ENCODE results near the gene MAGI3. TPM values are rescaled to one million over a fixed set of nuclear protein-coding genes. Genes with fewer than 3 reads are reported as not detected.

MAGI3 gene
- polyA plus RNA-seq, 2 donors: 7.8 to 11.7 TPM

- H3K4me3 ChIP-seq (ENCODE audit: low read depth in 1 of 2, low read length in 2 of 2): no peak overlapping the region
- peaks cover 0 to 2% of the 10 kb centered on the region in 2 donors for H3K36me3 ChIP-seq (ENCODE audit: control insufficient read depth in 2 of 2, insufficient read depth in 2 of 2, low read length in 1 of 2)
- no peaks in the 10 kb centered on the region for H3K4me1 ChIP-seq (ENCODE audit: control insufficient read depth in 2 of 2, insufficient read depth in 2 of 2, low read length in 1 of 2)
- H3K9me3 ChIP-seq (ENCODE audit: control insufficient read depth in 2 of 2, insufficient read depth in 1 of 2, low read depth in 1 of 2, low read length in 1 of 2): no peaks in the 10 kb centered on the region
- H3K27ac ChIP-seq (ENCODE audit: low read depth in 2 of 2, low read length in 1 of 2): no peak overlapping the region
- WGBS, 2 donors: 74 to 78% methylated on average over 4 of the region's 4 CpGs
- no peaks in the 10 kb centered on the region for H3K27me3 ChIP-seq (ENCODE audit: control insufficient read depth in 1 of 2, insufficient read depth in 2 of 2, low read length in 2 of 2)
These were observed 225.8 kb downstream of the MAGI3 start for GRCh38 chr1:113616156-113616555.

GRCh38 chr1:113617438-113618141, 227.3 kb downstream of the MAGI3 start:
- Histone ChIP-seq H3K9me3 (ENCODE audit: control insufficient read depth in 2 of 2, insufficient read depth in 1 of 2, low read depth in 1 of 2, low read length in 1 of 2) (no peaks in the 10 kb centered on the region), H3K27me3 (ENCODE audit: control insufficient read depth in 1 of 2, insufficient read depth in 2 of 2, low read length in 2 of 2) (no peaks in the 10 kb centered on the region), H3K27ac (ENCODE audit: low read depth in 2 of 2, low read length in 1 of 2) (no peak overlapping the region), H3K36me3 (ENCODE audit: control insufficient read depth in 2 of 2, insufficient read depth in 2 of 2, low read length in 1 of 2) (peaks cover 0 to 2% of the 10 kb centered on the region in 2 donors), H3K4me1 (ENCODE audit: control insufficient read depth in 2 of 2, insufficient read depth in 2 of 2, low read length in 1 of 2) (no peaks in the 10 kb centered on the region), H3K4me3 (ENCODE audit: low read depth in 1 of 2, low read length in 2 of 2) (no peak overlapping the region)
- WGBS, 2 donors: 76 to 82% methylated on average over 4 of the region's 4 CpGs

GRCh38 chr1:113628997-113629396, 238.7 kb downstream of the MAGI3 start:
- Histone ChIP-seq H3K27me3 (ENCODE audit: control insufficient read depth in 1 of 2, insufficient read depth in 2 of 2, low read length in 2 of 2) (no peaks in the 10 kb centered on the region), H3K9me3 (ENCODE audit: control insufficient read depth in 2 of 2, insufficient read depth in 1 of 2, low read depth in 1 of 2, low read length in 1 of 2) (no peaks in the 10 kb centered on the region), H3K27ac (ENCODE audit: low read depth in 2 of 2, low read length in 1 of 2) (no peak overlapping the region), H3K4me3 (ENCODE audit: low read depth in 1 of 2, low read length in 2 of 2) (no peak overlapping the region), H3K36me3 (ENCODE audit: control insufficient read depth in 2 of 2, insufficient read depth in 2 of 2, low read length in 1 of 2) (no peaks in the 10 kb centered on the region), H3K4me1 (ENCODE audit: control insufficient read depth in 2 of 2, insufficient read depth in 2 of 2, low read length in 1 of 2) (peaks cover 0 to 2% of the 10 kb centered on the region in 2 donors)
- WGBS, 2 donors: 96 to 97% methylated on average over 1 of the region's 1 CpG

- H3K9me3 ChIP-seq (ENCODE audit: control insufficient read depth in 2 of 2, insufficient read depth in 1 of 2, low read depth in 1 of 2, low read length in 1 of 2): no peaks in the 10 kb centered on the region
- H3K4me1 ChIP-seq (ENCODE audit: control insufficient read depth in 2 of 2, insufficient read depth in 2 of 2, low read length in 1 of 2): peaks cover 0 to 2% of the 10 kb centered on the region in 2 donors
- 86 to 89% methylated on average over 12 of the region's 12 CpGs for WGBS, 2 donors
- no peaks in the 10 kb centered on the region for H3K36me3 ChIP-seq (ENCODE audit: control insufficient read depth in 2 of 2, insufficient read depth in 2 of 2, low read length in 1 of 2)
- no peak overlapping the region for H3K4me3 ChIP-seq (ENCODE audit: low read depth in 1 of 2, low read length in 2 of 2)
- no peak overlapping the region for H3K27ac ChIP-seq (ENCODE audit: low read depth in 2 of 2, low read length in 1 of 2)
- no peaks in the 10 kb centered on the region for H3K27me3 ChIP-seq (ENCODE audit: control insufficient read depth in 1 of 2, insufficient read depth in 2 of 2, low read length in 2 of 2)
These were observed 240.3 kb downstream of the MAGI3 start for GRCh38 chr1:113630340-113631327.

GRCh38 chr1:113641396-113641795, 251.1 kb downstream of the MAGI3 start:
- 94 to 100% methylated on average over 1 of the region's 1 CpG for WGBS, 2 donors
- Histone ChIP-seq H3K27ac (ENCODE audit: low read depth in 2 of 2, low read length in 1 of 2) (no peak overlapping the region), H3K4me1 (ENCODE audit: control insufficient read depth in 2 of 2, insufficient read depth in 2 of 2, low read length in 1 of 2) (no peaks in the 10 kb centered on the region), H3K4me3 (ENCODE audit: low read depth in 1 of 2, low read length in 2 of 2) (no peak overlapping the region), H3K9me3 (ENCODE audit: control insufficient read depth in 2 of 2, insufficient read depth in 1 of 2, low read depth in 1 of 2, low read length in 1 of 2) (no peaks in the 10 kb centered on the region), H3K36me3 (ENCODE audit: control insufficient read depth in 2 of 2, insufficient read depth in 2 of 2, low read length in 1 of 2) (no peaks in the 10 kb centered on the region), H3K27me3 (ENCODE audit: control insufficient read depth in 1 of 2, insufficient read depth in 2 of 2, low read length in 2 of 2) (no peaks in the 10 kb centered on the region)

- no peak overlapping the region for H3K27ac ChIP-seq (ENCODE audit: low read depth in 2 of 2, low read length in 1 of 2)
- peaks cover 0 to 2% of the 10 kb centered on the region in 2 donors for H3K36me3 ChIP-seq (ENCODE audit: control insufficient read depth in 2 of 2, insufficient read depth in 2 of 2, low read length in 1 of 2)
- no peaks in the 10 kb centered on the region for H3K4me1 ChIP-seq (ENCODE audit: control insufficient read depth in 2 of 2, insufficient read depth in 2 of 2, low read length in 1 of 2)
- 94 to 96% methylated on average over 1 of the region's 1 CpG for WGBS, 2 donors
- no peak overlapping the region for H3K4me3 ChIP-seq (ENCODE audit: low read depth in 1 of 2, low read length in 2 of 2)
- no peaks in the 10 kb centered on the region for H3K9me3 ChIP-seq (ENCODE audit: control insufficient read depth in 2 of 2, insufficient read depth in 1 of 2, low read depth in 1 of 2, low read length in 1 of 2)
- H3K27me3 ChIP-seq (ENCODE audit: control insufficient read depth in 1 of 2, insufficient read depth in 2 of 2, low read length in 2 of 2): no peaks in the 10 kb centered on the region
These were observed 256.8 kb downstream of the MAGI3 start for GRCh38 chr1:113647164-113647563.

- no peaks in the 10 kb centered on the region for H3K27me3 ChIP-seq (ENCODE audit: control insufficient read depth in 1 of 2, insufficient read depth in 2 of 2, low read length in 2 of 2)
- H3K4me1 ChIP-seq (ENCODE audit: control insufficient read depth in 2 of 2, insufficient read depth in 2 of 2, low read length in 1 of 2): no peaks in the 10 kb centered on the region
- peaks cover 0 to 2% of the 10 kb centered on the region in 2 donors for H3K36me3 ChIP-seq (ENCODE audit: control insufficient read depth in 2 of 2, insufficient read depth in 2 of 2, low read length in 1 of 2)
- H3K27ac ChIP-seq (ENCODE audit: low read depth in 2 of 2, low read length in 1 of 2): no peak overlapping the region
- H3K9me3 ChIP-seq (ENCODE audit: control insufficient read depth in 2 of 2, insufficient read depth in 1 of 2, low read depth in 1 of 2, low read length in 1 of 2): no peaks in the 10 kb centered on the region
- H3K4me3 ChIP-seq (ENCODE audit: low read depth in 1 of 2, low read length in 2 of 2): no peak overlapping the region
These were observed 258.2 kb downstream of the MAGI3 start for GRCh38 chr1:113648478-113648877.

GRCh38 chr1:113652771-113653170, 262.5 kb downstream of the MAGI3 start:
- no peaks in the 10 kb centered on the region for H3K4me1 ChIP-seq (ENCODE audit: control insufficient read depth in 2 of 2, insufficient read depth in 2 of 2, low read length in 1 of 2)
- no peak overlapping the region for H3K4me3 ChIP-seq (ENCODE audit: low read depth in 1 of 2, low read length in 2 of 2)
- H3K36me3 ChIP-seq (ENCODE audit: control insufficient read depth in 2 of 2, insufficient read depth in 2 of 2, low read length in 1 of 2): no peaks in the 10 kb centered on the region
- H3K27ac ChIP-seq (ENCODE audit: low read depth in 2 of 2, low read length in 1 of 2): no peak overlapping the region
- no peaks in the 10 kb centered on the region for H3K27me3 ChIP-seq (ENCODE audit: control insufficient read depth in 1 of 2, insufficient read depth in 2 of 2, low read length in 2 of 2)
- H3K9me3 ChIP-seq (ENCODE audit: control insufficient read depth in 2 of 2, insufficient read depth in 1 of 2, low read depth in 1 of 2, low read length in 1 of 2): no peaks in the 10 kb centered on the region

GRCh38 chr1:113653741-113654140, 263.4 kb downstream of the MAGI3 start:
- no peaks in the 10 kb centered on the region for H3K36me3 ChIP-seq (ENCODE audit: control insufficient read depth in 2 of 2, insufficient read depth in 2 of 2, low read length in 1 of 2)
- 91 to 94% methylated on average over 5 of the region's 5 CpGs for WGBS, 2 donors

More at GRCh38 chr1:113653741-113654140, 263.4 kb downstream of the MAGI3 start:
- H3K27me3 ChIP-seq (ENCODE audit: control insufficient read depth in 1 of 2, insufficient read depth in 2 of 2, low read length in 2 of 2): no peaks in the 10 kb centered on the region
- no peak overlapping the region for H3K4me3 ChIP-seq (ENCODE audit: low read depth in 1 of 2, low read length in 2 of 2)
- no peaks in the 10 kb centered on the region for H3K4me1 ChIP-seq (ENCODE audit: control insufficient read depth in 2 of 2, insufficient read depth in 2 of 2, low read length in 1 of 2)
- H3K9me3 ChIP-seq (ENCODE audit: control insufficient read depth in 2 of 2, insufficient read depth in 1 of 2, low read depth in 1 of 2, low read length in 1 of 2): no peaks in the 10 kb centered on the region
- H3K27ac ChIP-seq (ENCODE audit: low read depth in 2 of 2, low read length in 1 of 2): no peak overlapping the region
